Glutamatergic neuron (in vitro differentiated cells): ENCODE data around the gene ACIN1. TPM values are rescaled to one million over a fixed set of nuclear protein-coding genes. Genes with fewer than 3 reads are reported as not detected.
A peak's percentile ranks its signal among the peaks of the same experiment; 100 is the strongest.

ENCODE experiments used
- DNase-seq: peaks from one replicate; pipeline ENCODE4 v3.0.0; 2022
- H3K27ac Mint-ChIP-seq: one replicate; pipeline ENCODE4 v1.8.0; 2020; ENCODE audit warnings: mild to moderate bottlenecking, mixed read lengths, inconsistent platforms; ENCODE audit not compliant: unreplicated experiment
- H3K27me3 Mint-ChIP-seq: one replicate; pipeline ENCODE4 v1.8.0; 2020; ENCODE audit warnings: mild to moderate bottlenecking, moderate library complexity, mixed read lengths, inconsistent platforms; ENCODE audit not compliant: unreplicated experiment
- H3K36me3 Mint-ChIP-seq: one replicate; pipeline ENCODE4 v1.8.0; 2020; ENCODE audit warnings: mild to moderate bottlenecking, mixed read lengths, inconsistent platforms; ENCODE audit not compliant: unreplicated experiment
- H3K4me1 Mint-ChIP-seq: one replicate; pipeline ENCODE4 v1.8.0; 2020; ENCODE audit warnings: mild to moderate bottlenecking, low read depth, mixed read lengths, inconsistent platforms; ENCODE audit not compliant: unreplicated experiment
- H3K4me3 Mint-ChIP-seq: one replicate; pipeline ENCODE4 v1.8.0; 2020; ENCODE audit warnings: mild to moderate bottlenecking, mixed read lengths, inconsistent platforms; ENCODE audit not compliant: unreplicated experiment
- H3K9me3 Mint-ChIP-seq: one replicate; pipeline ENCODE4 v1.8.0; 2020; ENCODE audit warnings: mild to moderate bottlenecking, moderate library complexity, mixed read lengths, inconsistent platforms; ENCODE audit not compliant: unreplicated experiment
- CTCF ChIP-seq: fragments of 200-600 bp; sonication (generic); IDR thresholded peaks from one replicate; pipeline ENCODE4 v1.5.0; 2021; ENCODE audit not compliant: partially characterized antibody, unreplicated experiment
- total RNA-seq: library from RNA; stranded (reverse); fragmentation: NEBNext Ultra II Directional; extraction: Animal tissue kit (Norgen Biotek cat#: 25700); gene quantifications from one replicate; pipeline ENCODE4 v1.2.1, GENCODE V29; 2021; ENCODE audit not compliant: unreplicated experiment

ACIN1 gene
- total RNA-seq, 1 donor from 2014 or later: 341 TPM

- no peak for TF ChIP-seq CTCF
- no peak within 1 kb of the TSS for H3K4me3 Mint-ChIP-seq
- H3K9me3 Mint-ChIP-seq: peaks cover 5% of the 10 kb centered on the region
- DNase-seq: no peak
- peaks cover 2% of the 10 kb centered on the region for H3K36me3 Mint-ChIP-seq
- H3K27me3 Mint-ChIP-seq: peaks cover 15% of the 10 kb centered on the region
- H3K27ac Mint-ChIP-seq: no peak within 1 kb of the TSS
- peaks cover 8% of the 10 kb centered on the region for H3K4me1 Mint-ChIP-seq
Measured at GRCh38 chr14:23042162-23042965, 52.6 kb downstream of the ACIN1 start, which contains the start of gene PSMB11. TSS of gene PSMB11 (plus strand) at chr14:23042212. CDS start at chr14:23042226, 14 bp downstream.

- H3K9me3 Mint-ChIP-seq: peaks cover 4% of the 10 kb centered on the region
- no peaks in the 10 kb centered on the region for H3K36me3 Mint-ChIP-seq
- H3K27me3 Mint-ChIP-seq: peaks cover 13% of the 10 kb centered on the region
- DNase-seq: no peak
- H3K4me3 Mint-ChIP-seq: no peak overlapping the region
- peaks cover 5% of the 10 kb centered on the region for H3K4me1 Mint-ChIP-seq
- TF ChIP-seq CTCF: no peak
- H3K27ac Mint-ChIP-seq: no peak overlapping the region
Measured at GRCh38 chr14:23041729-23042128, 53.2 kb downstream of the ACIN1 start.

- Mint-ChIP-seq H3K9me3 (peaks cover 4% of the 10 kb centered on the region), H3K27ac (no peak overlapping the region)
- no peak for TF ChIP-seq CTCF
Measured at GRCh38 chr14:23040100-23040499, 54.8 kb downstream of the ACIN1 start.

DNA sequence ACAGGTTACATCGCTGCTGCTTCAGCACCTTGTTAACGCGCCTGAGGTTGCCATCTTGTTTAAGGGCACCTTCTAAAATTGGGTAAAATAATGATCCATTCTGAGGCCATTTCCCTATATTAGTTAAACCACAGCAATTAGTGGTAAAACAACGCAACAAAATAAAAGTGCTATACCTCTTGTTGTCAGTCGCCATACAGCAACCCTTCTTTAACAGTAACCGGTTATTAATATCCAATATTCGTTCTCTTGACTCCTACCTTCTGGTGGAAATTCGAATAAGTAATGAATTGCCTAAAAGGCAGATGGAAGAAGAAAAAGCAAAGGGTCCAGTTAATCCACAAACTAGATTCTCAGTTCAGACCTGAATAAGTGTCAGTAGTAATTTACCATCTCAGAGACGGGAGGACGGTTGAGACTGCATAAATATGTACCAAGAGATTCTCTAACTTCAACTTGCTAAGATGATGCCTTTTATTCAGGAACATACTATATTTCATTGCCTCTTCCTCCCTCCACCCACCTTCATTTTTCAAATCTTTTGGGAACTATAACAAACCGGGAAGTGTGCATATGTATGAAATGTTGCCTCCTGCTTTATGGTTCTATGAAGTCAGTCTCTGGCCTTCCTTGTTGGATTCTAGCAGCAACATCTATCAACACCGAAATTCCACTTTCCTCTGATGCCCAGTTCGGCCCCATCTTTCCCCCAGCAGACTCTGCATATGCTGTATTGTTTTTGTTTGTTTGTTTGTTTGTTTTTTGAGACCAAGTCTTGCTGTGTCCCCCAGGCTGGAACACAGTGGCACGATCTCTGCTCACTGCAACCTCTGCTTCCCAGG lies 59.4 kb downstream of the ACIN1 start:
- Mint-ChIP-seq H3K9me3 (peaks cover 5% of the 10 kb centered on the region), H3K4me1 (peaks cover 14% of the 10 kb centered on the region), H3K36me3 (peaks cover 7% of the 10 kb centered on the region), H3K4me3 (peak overlapping the region; percentile 88), H3K27me3 (peaks cover 6% of the 10 kb centered on the region), H3K27ac (peak overlapping the region; percentile 98)
- no peak for TF ChIP-seq CTCF
- no peak for DNase-seq

More at GRCh38 chr14:23040100-23040499, 54.8 kb downstream of the ACIN1 start:
- peaks cover 9% of the 10 kb centered on the region for H3K4me1 Mint-ChIP-seq
- no peak for DNase-seq
- H3K36me3 Mint-ChIP-seq: no peaks in the 10 kb centered on the region
- H3K4me3 Mint-ChIP-seq: no peak overlapping the region
- H3K27me3 Mint-ChIP-seq: peaks cover 13% of the 10 kb centered on the region
